OCI-LY1 (cell line): ENCODE data around the gene MTNR1B.

ENCODE experiments used
- H2AFZ ChIP-seq: fragments of 200-600 bp; sonication (generic), shearing (Covaris generic); 2 replicates; pipeline ENCODE4 v1.6.0; 2014; ENCODE audit warnings: antibody characterized with exemption, mild to moderate bottlenecking, low read length
- H3F3A ChIP-seq: fragments of 200-600 bp; sonication (generic), shearing (Covaris generic); 2 replicates; pipeline ENCODE4 v1.6.0; 2014; ENCODE audit warnings: mild to moderate bottlenecking, antibody characterized with exemption, low read length, moderate library complexity; ENCODE audit not compliant: insufficient read depth
- H3K27ac ChIP-seq: fragments of 200-600 bp; sonication (generic); 2 replicates; pipeline ENCODE4 v1.5.1; 2014; ENCODE audit warnings: low read length, mixed run types, mild to moderate bottlenecking, low read depth; ENCODE audit not compliant: poor library complexity, severe bottlenecking
- H3K27me3 ChIP-seq: fragments of 200-600 bp; sonication (generic); 2 replicates; pipeline ENCODE4 v1.6.0; 2014; ENCODE audit warnings: antibody characterized with exemption, mild to moderate bottlenecking, low read length, moderate library complexity; ENCODE audit not compliant: insufficient read depth
- H3K36me3 ChIP-seq: fragments of 200-600 bp; sonication (generic); 2 replicates; pipeline ENCODE4 v1.6.1; 2014; ENCODE audit warnings: mild to moderate bottlenecking, antibody characterized with exemption, low read length, moderate library complexity, mixed read lengths; ENCODE audit not compliant: insufficient read depth
- H3K4me1 ChIP-seq: fragments of 200-600 bp; sonication (generic); 2 replicates; pipeline ENCODE4 v1.5.1; 2014; ENCODE audit warnings: mild to moderate bottlenecking, low read length, moderate library complexity; ENCODE audit not compliant: insufficient read depth, severe bottlenecking
- H3K4me2 ChIP-seq: fragments of 200-600 bp; sonication (generic), shearing (Covaris generic); 2 replicates; pipeline ENCODE4 v1.6.1; 2014; ENCODE audit warnings: low read length
- H3K4me3 ChIP-seq: fragments of 200-600 bp; sonication (generic); 2 replicates; pipeline ENCODE4 v1.5.1; 2014; ENCODE audit warnings: low read length, low read depth, mild to moderate bottlenecking, mixed read lengths; ENCODE audit not compliant: poor library complexity, severe bottlenecking
- H3K79me2 ChIP-seq: fragments of 200-600 bp; shearing (Covaris generic); 2 replicates; pipeline ENCODE4 v1.6.1; 2016; ENCODE audit warnings: mixed run types, low read length, mixed read lengths; ENCODE audit not compliant: insufficient read depth
- H3K9ac ChIP-seq: fragments of 200-600 bp; sonication (generic), shearing (Covaris generic); 2 replicates; pipeline ENCODE4 v1.6.1; 2014; ENCODE audit warnings: mild to moderate bottlenecking, low read length, mixed read lengths
- H3K9me2 ChIP-seq: fragments of 200-600 bp; sonication (generic), shearing (Covaris generic); 2 replicates; pipeline ENCODE4 v1.6.1; 2014; ENCODE audit warnings: low read depth, mild to moderate bottlenecking, low read length, mixed read lengths
- H3K9me3 ChIP-seq: fragments of 200-600 bp; shearing (Covaris generic); 2 replicates; pipeline ENCODE4 v1.6.1; 2014; ENCODE audit warnings: low read length, mixed read lengths
- H4K20me1 ChIP-seq: fragments of 200-600 bp; sonication (generic), shearing (Covaris generic); 2 replicates; pipeline ENCODE4 v1.6.0; 2016; ENCODE audit warnings: mild to moderate bottlenecking, low read length; ENCODE audit not compliant: insufficient read depth
- EZH2 ChIP-seq: fragments of 200-600 bp; sonication (generic), shearing (Covaris generic); IDR thresholded peaks from 2 replicates; pipeline ENCODE4 v1.8.0; 2017; ENCODE audit warnings: borderline replicate concordance, mixed run types, mild to moderate bottlenecking, antibody characterized with exemption, low read length, moderate library complexity, mixed read lengths
- TF ChIP-seq, protein P1 (sequence below): fragments of 200-600 bp; sonication (generic), shearing (Covaris generic); IDR thresholded peaks from 2 replicates; pipeline ENCODE4 v1.5.1; 2017; ENCODE audit warnings: mild to moderate bottlenecking, antibody characterized with exemption, low read length, moderate library complexity, mixed read lengths

MTNR1B gene

DNA sequence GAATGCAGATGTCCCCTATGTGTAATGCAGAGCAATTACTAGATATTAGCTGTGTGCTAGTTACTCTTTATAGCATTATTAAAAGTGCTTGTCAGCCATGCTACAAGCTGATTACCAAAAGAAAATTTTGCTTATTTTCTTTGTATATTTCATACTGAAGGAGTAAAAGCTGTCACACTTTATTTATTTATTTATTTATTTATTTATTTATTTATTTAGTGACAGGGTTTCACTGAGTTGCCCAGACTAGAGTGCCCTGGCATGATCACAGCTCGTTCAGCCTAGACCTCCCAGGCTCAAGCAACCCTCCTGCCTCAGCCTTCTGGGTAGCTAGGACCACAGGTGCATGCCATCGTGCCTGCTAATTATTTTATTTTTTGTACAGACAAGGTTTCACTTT lies 4.3 kb upstream of the MTNR1B start:
- Histone ChIP-seq H3K4me3 (no peak overlapping the region), H3K4me1 (no peaks in the 10 kb centered on the region)
- TF ChIP-seq, protein P1, sequence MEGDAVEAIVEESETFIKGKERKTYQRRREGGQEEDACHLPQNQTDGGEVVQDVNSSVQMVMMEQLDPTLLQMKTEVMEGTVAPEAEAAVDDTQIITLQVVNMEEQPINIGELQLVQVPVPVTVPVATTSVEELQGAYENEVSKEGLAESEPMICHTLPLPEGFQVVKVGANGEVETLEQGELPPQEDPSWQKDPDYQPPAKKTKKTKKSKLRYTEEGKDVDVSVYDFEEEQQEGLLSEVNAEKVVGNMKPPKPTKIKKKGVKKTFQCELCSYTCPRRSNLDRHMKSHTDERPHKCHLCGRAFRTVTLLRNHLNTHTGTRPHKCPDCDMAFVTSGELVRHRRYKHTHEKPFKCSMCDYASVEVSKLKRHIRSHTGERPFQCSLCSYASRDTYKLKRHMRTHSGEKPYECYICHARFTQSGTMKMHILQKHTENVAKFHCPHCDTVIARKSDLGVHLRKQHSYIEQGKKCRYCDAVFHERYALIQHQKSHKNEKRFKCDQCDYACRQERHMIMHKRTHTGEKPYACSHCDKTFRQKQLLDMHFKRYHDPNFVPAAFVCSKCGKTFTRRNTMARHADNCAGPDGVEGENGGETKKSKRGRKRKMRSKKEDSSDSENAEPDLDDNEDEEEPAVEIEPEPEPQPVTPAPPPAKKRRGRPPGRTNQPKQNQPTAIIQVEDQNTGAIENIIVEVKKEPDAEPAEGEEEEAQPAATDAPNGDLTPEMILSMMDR: no peak
- TF ChIP-seq EZH2: no peak

DNA sequence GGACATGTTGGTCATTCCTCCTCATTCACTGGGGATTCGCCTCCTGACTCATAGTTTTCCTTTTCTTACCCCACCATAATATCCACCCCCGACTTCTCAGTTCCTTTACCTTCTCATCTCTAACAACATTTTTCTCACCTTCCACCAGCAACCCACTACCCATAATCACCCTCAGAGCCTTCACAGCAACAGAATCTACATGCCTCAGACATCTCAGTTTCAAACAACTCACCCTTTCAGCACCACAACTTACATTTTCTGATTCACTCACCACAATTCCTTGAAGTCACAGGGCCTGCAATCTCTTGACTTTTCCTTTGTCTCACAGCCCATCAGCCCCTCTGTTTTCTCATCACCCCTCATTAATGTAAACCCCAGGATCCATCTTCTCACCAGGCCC lies 2.3 kb upstream of the MTNR1B start:
- Histone ChIP-seq H3K79me2 (no peaks in the 10 kb centered on the region), H3K4me3 (no peak overlapping the region), H3K4me1 (no peaks in the 10 kb centered on the region), H3K9me3 (no peaks in the 10 kb centered on the region), H3K9ac (no peak overlapping the region), H3K9me2 (no peaks in the 10 kb centered on the region), H3K36me3 (no peaks in the 10 kb centered on the region), H4K20me1 (no peaks in the 10 kb centered on the region), H3K27me3 (no peaks in the 10 kb centered on the region), H2AFZ (no peak overlapping the region), H3K4me2 (no peak overlapping the region), H3K27ac (no peak overlapping the region), H3F3A (no peaks in the 10 kb centered on the region)
- TF ChIP-seq, protein P1: no peak
- no peak for TF ChIP-seq EZH2

More for the DNA sequence above, 4.3 kb upstream of the MTNR1B start:
- Histone ChIP-seq H3K27me3 (no peaks in the 10 kb centered on the region), H3F3A (no peaks in the 10 kb centered on the region), H3K9me3 (no peaks in the 10 kb centered on the region), H3K27ac (no peak overlapping the region), H3K4me2 (no peak overlapping the region), H4K20me1 (no peaks in the 10 kb centered on the region), H3K36me3 (no peaks in the 10 kb centered on the region), H3K79me2 (no peaks in the 10 kb centered on the region), H3K9me2 (no peaks in the 10 kb centered on the region), H2AFZ (no peak overlapping the region), H3K9ac (no peak overlapping the region)

DNA sequence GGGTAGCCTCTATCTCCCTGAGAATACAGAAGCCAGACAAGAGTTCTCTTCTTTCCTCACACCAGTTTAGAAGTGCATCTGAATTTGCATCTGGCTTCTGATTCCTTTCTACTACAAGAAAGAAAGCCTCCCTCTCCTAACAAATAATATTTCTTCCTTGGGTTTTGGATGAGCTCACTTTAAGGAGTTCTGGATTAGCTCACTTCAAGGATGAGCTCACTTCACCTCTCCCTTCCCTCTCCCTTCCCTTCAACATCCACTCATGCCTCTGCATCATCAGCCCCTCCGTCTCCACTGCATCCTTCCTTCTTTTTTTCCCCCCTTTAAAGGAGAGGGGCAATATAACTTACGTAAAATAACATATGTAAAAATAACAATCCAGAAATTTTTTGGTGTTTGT lies 1.6 kb upstream of the MTNR1B start:
- no peaks in the 10 kb centered on the region for H4K20me1 ChIP-seq
- no peak overlapping the region for H3K4me2 ChIP-seq
- no peaks in the 10 kb centered on the region for H3K79me2 ChIP-seq
- TF ChIP-seq, protein P1: no peak
- TF ChIP-seq EZH2: no peak
- H3K9me2 ChIP-seq: no peaks in the 10 kb centered on the region
- no peaks in the 10 kb centered on the region for H3K9me3 ChIP-seq
- H3K4me1 ChIP-seq: no peaks in the 10 kb centered on the region
- no peaks in the 10 kb centered on the region for H3K36me3 ChIP-seq
- no peaks in the 10 kb centered on the region for H3F3A ChIP-seq
- no peaks in the 10 kb centered on the region for H3K27me3 ChIP-seq
- H3K9ac ChIP-seq: no peak overlapping the region
- no peak overlapping the region for H2AFZ ChIP-seq
- H3K4me3 ChIP-seq: no peak overlapping the region
- H3K27ac ChIP-seq: no peak overlapping the region
